ENCODE measurements around the gene HEPACAM.

The HEPACAM gene

DNA sequence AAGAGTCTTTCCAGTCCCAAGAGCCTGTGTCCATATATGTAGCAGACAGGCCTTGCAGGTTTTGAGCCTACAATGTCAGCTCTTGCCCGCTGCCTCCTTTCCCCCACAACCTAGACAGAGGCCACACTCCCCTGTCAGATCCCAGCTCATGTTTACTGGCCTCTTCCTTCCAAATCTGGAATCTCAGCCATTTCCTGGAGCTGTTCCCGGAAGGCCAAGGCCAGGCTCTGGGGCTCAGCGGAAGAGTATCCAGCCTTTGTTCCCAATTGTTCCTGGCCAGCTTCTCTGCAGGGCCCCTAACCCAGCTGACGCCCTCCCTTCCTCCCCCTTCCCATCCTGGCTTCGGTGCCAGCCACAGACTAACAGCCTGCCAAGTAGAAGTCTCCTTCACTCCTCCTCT is 37.1 kb downstream of the HEPACAM start:
- no peak for DNase-seq

DNA sequence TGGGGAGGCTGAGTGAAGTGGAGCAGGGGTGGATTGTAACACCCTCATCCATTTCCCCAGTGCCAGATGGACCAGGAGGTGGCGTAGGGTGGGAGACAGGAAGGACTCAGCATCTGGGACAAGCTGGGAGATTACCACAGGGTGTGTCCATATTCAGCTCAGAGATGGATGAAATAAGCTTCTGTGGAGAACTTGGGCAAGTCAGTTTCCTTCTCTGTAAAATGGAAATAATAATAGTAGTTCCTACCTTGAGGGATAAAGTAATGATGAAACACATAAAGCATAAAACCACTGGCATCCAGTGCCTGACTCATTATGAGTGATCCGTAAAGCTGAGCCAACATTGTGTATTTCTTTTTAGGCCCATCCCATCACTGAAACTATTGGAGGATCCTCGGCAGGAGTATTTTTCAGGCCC is 37.6 kb downstream of the HEPACAM start:
- no peak for DNase-seq

DNA sequence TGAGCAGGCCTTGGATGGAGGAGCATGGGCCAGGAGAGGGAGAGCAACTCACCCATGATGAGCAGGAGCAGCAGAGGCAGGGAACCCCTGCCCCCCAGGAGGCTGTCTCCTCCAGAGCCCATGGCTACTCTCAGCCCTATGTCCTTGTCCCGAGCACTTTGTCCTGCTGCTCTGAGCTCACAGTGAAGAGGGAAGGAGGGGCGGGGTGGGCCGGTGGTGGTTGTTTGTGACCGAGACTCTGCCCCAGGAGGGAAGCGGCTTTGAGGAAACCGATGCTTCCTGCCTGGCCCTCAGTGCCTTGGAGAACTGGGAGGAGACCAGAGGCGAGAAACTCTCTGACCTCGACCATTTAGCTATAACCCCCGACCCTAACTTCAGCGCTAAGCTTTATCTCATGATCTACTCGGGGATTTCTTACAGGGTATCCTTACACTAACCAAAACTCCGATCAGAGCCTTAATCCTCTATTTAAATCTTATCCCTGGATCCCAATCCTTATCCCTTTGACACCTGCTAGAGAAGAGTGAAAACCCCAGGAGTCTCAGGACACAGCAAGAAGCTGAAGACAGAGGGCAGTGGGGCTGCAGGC is 38.1 kb downstream of the HEPACAM start, which contains the start of gene ROBO4:
Gene ROBO4, minus strand, starts transcription at position 192 of the 589 bp plus-strand sequence. Its CDS starts 70 bp downstream, at position 122.
- no peak for DNase-seq

GRCh38 chr11:124896821-124897391 is 38.9 kb downstream of the HEPACAM start:
- no peak for DNase-seq

DNA sequence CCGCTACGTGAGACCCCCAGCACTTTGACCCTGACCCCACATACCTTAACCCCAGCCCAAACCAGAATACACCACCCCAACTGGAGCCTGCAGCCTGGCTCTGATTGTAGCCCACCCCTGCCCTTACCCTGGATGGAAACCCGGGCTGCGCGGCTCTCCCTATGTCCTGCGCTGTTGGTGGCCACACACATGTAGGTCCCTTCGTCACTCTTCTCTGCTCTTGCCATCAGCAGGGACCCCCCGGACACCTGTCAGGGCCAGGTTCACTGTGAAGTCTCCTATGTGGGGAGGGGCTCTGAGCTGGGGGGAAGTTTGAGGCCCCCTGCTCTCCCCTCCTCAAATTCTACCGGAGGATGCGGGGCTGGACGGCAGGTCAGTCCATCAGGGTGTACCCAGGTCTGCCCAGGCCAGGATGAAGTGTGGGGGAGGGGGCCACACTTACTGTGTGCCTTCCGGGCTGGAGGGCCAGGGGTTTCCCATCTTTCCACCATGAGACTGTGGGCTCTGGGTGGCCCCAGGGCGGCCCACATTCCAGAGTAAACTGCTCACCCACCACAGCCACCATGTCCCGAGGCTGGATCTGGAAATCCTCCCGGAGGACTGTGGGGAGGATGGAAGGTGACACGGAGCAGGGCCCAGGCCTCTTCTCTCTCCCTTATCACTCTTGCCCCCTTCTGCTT is 39.6 kb downstream of the HEPACAM start:
- DNase-seq, result no peak

DNA sequence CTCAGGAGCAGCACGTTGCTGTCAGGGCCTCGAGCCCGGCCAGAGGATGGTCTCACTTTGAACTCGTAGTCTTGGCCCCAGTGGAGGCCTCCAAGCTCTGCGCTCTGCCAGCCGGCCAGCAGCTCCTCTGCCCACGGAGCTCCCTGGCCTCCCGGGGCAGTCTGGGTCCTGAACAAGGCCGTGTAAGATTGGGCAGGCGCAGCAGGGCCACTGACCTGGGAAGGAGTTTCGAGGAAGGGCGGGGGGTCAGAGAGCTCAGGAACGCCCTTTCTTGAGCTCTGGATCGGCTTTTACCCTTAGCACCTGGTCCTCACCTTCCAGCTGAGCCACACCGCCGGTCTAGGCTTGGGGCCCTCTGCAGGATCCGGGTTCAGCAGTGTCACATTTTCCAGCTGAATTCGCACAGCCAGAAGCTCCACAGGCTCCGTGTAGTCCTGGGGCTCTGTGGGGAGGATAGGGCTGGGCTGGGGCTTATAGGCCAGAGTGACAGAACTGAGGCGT is 40.3 kb downstream of the HEPACAM start:
- no peak for DNase-seq

DNA sequence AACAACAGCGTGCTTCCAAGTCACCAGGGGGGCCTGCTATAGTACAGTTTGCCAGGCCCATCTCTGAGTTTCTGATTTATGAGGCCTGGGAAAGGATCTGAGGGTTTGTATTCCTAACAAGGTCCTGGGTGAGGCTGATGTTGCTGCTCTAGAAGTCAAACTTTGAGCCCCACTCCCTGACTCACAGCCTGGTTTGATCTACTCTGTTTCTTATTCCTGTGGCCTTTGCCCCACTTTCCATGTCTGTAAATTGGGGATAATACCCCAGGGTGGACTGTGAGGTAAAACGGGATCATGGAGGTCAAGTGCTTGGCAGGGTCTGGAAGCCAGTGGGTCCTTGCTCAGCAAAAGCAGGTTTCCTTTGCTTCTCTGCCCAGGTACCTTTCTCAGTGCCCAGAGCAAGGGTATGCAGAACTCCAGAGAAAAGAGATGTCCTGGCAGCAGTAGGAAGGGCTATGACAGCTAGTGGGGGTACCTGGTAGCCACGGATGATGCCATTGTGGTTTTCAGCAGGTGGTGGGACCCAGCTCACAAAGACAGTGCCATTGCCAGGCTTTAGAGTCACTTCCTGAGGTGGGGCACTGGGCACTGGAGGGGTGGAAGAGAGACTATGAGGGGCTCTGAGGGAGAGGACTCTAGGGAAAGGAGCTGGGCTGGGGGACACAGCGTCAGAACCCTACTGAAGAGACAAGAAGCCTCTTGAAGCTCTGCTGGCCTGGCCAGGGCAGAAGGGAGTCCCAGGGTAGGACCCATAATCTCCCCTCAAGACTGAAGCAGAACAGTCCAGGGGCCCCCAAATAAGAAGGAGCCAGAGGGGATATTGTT is 41.0 kb downstream of the HEPACAM start:
- DNase-seq, result no peak

- DNase-seq, result no peak
Measured at GRCh38 chr11:124893781-124894401, 42.0 kb downstream of the HEPACAM start.

- DNase-seq, result no peak
Measured at GRCh38 chr11:124892750-124893454, 42.9 kb downstream of the HEPACAM start.

GRCh38 chr11:124892146-124892545 is 43.7 kb downstream of the HEPACAM start:
- DNase-seq, result no peak

DNA sequence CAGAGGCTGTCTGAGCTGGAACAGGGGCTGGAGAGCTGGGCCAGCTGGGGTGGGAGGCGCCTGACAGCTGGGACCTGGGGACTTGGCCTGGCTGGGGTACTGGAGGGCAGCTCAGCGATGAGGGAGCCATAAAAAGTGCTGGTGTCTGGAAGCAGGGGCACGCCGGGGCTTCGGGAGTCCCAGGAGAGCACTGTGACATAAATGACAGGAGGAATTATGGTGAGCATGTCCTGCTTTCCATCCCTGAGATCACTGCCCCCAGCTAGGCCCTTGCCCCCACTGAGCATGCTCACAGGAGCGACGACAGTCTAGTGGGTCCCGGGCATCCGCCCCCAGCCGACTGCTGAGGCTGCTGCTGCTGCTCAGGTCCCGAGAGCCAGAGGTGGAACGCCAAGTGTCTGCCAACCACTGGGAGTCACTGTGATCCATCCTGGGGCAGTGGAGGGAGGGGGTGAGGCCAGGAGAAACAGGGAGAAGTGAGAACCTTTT is 44.4 kb downstream of the HEPACAM start:
- DNase-seq, result no peak

DNA sequence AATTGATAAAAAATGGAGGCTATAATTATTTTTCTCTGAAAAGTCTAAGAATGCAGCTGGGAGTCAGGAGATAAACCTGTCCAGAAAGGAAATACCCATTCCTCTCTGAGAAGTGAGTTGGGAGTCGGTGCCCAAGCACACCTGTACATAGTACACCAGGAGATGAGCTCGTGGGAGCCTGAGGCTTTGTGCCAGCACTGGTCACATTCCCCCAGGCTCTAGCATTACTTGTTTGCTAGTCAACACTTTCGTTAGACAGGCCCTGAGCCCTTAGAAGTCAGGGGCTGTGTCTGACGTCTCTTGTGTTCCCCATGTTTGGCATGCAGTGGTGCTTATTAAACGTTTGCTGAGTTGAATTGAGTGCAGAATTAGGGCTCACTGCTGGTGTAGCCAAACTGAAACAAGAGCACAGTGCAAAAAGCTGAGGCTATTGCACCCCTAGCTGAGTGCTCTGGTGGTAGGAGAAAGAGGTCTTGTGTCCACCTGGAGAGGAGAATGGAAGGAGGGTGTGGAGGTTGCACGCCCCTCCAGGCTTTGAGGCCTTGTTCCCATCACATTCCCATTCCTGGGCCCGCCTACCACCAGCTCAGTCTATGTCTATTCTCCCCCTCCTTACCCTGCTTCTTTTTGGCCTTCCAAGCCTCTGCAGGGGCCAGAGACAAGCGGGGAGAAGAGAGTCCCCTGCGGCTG is 45.0 kb downstream of the HEPACAM start:
- DNase-seq, result no peak

DNA sequence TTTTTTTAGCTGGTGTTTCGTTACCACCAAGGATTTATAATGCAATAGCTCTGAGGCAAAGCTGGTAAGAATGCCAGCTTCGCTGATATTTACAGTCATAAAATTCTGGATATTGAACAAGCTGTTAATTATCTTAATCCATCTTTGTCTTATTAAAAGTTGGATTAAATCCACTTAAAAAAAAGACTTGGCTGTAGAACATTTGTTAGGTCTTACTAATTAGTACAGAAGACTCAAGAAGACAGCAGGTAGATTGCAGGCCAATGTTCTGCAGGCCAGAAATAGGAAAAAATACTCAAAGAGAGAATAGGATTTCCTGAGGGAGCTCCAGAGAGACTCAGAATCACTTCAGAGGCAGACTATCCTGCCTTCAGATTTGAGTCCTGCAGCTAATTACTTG is 45.7 kb downstream of the HEPACAM start:
- no peak for DNase-seq

DNA sequence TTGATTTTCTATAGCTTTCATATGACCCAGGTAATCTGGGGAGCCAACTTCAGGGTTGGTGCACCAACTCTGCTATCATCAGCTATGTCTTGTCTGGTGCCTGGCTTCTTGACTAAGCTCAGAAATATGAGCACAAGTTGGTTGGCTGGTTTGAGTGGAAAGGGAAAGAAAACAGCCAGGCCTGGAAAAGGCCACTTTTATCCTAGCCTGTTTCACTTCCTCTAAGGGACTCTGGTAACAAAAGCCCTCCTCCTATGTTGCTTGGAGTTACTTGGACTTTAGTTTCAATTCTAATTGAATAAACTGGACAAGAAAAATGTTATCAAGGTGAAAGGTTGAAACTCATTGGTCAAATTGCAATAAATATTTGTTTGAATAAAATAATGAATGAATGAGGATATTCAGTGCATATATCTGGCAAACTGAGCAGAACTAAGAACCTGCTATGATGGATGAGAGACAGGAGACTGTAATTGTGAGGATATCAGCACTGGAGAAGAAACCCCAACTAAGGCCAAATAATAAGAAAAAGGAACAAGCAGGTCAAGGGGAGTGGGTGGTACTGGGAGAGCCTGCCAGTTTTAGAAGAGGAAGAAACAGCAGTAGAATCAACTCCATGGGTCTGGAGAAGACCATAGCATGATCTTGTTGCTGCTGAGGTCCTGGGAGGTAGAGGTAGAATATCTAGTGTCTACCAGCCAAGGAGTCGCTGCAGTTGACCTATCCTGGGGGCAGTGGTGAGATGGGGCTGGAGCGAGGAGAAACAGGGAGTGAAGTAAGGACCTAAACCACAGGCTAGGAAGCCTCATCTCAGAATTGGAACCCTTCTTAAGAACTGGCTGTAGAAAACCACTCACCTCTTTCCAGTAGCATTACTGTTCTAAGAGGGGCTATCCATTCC is 46.4 kb downstream of the HEPACAM start:
- DNase-seq, result no peak

GRCh38 chr11:124887667-124888013 is 48.2 kb downstream of the HEPACAM start:
- no peak for DNase-seq

GRCh38 chr11:124886978-124887666 is 48.7 kb downstream of the HEPACAM start:
- no peak for DNase-seq

GRCh38 chr11:124886476-124886875 is 49.4 kb downstream of the HEPACAM start:
- DNase-seq, result no peak

- no peak for DNase-seq
Measured at GRCh38 chr11:124884869-124885479, 50.9 kb downstream of the HEPACAM start.

- DNase-seq, result no peak
Measured at GRCh38 chr11:124884340-124884739, 51.5 kb downstream of the HEPACAM start.
